Activated CD4-positive, alpha-beta T cell treated with anti-CD3 and anti-CD28 coated beads, Interleukin-2, Interleukin-6, amounts not matched to agents 100 ng/mL and 50 ng/mL, durations not matched to agents 16 hours and 8 hours (primary cell): ENCODE data around the gene BNIPL.
A peak's percentile ranks its signal among the peaks of the same experiment; 100 is the strongest.

Experiments
- DNase-seq: peaks from one replicate; pipeline ENCODE4 v3.0.0-alpha.2; 2020

The BNIPL gene

DNA sequence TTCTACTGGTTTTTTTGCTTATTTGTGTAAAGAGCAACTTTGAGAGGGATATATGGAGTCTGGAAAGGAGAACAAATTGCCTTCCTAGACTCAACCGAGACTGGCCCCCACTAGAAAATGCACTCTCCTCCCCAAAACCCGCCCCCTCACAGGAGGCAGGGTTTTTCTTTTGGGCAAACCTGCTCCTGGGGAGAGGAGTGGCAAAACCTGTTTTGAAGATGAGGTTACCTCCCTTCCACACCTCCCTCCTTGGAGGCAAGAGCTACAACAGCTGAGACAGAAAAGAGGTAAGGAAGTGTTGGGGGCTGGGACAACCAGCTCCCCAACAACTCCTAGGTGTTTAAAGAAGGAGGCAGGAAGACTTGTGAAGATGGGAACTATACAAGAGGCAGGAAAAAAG is at the start of gene BNIPL:
BNIPL (plus strand) TSS at position 231 of the 400 bp plus-strand sequence; CDS start at position 371, 140 bp downstream.
- no peak for DNase-seq

DNA sequence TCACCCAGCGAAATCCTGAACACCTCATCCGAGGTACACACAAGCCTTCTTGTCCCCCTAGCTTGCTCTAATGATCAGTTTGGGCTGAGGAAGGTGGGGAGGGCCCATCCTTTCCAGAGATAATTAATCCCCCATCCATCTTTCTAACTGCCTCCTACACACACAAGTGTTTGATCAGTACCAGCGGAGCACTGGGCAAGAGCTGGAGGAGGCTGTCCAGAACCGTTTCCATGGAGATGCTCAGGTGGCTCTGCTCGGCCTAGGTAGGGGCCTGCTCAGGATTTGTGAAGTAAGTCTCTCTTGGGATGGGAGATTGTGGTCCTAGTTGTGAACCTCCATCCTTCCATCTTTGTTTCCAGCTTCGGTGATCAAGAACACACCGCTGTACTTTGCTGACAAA is 48.5 kb upstream of the BNIPL start:
- DNase-seq = no peak

- DNase-seq = no peak
Observed at GRCh38 chr1:150992626-150993025, 43.8 kb upstream of the BNIPL start.

GRCh38 chr1:150994248-150994647 is 42.1 kb upstream of the BNIPL start:
- no peak for DNase-seq

DNA sequence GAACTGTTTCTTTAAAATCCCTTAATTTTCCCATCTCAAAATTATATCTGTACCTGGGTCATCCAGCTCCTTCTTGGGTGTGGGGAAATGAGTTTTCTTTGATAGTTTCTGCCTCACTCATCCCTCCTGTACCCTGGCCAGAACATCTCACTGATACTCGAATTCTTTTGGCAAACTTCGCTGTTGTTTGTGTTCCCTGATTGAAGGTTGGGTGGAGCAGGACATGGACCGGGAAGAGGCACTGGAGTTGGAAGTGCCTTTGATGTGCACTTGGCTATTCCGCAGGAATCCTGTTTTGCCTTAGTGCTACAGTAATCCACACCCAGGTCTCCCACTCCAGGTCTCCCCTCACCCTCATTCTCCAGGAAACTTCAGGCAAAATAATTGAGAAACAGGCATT is 40.9 kb upstream of the BNIPL start:
- no peak for DNase-seq

DNA sequence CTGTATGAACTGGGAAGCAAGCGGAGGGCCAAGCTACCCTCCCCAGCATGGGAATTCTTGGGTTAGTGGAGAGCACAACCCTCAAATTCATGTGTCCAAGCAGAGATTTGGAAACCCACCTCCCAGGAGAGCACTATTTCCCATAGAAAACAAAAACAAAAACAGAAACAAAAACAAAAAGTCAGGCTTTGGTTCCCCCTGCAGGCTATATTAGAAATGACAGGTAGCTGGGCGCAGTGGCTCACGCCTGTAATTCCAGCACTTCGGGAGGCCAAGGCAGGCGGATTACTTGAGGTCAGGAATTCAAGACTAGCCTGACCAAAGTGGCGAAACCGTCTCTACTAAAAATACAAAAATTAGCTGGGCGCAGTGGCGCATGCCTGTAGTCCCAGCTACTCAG is 40.5 kb upstream of the BNIPL start:
- DNase-seq = peak; percentile 48

GRCh38 chr1:150997126-150997872 is 39.1 kb upstream of the BNIPL start:
- DNase-seq = no peak

GRCh38 chr1:150997949-150998348 is 38.4 kb upstream of the BNIPL start:
- no peak for DNase-seq

- no peak for DNase-seq
Observed at GRCh38 chr1:150999051-150999674, 37.2 kb upstream of the BNIPL start.

DNA sequence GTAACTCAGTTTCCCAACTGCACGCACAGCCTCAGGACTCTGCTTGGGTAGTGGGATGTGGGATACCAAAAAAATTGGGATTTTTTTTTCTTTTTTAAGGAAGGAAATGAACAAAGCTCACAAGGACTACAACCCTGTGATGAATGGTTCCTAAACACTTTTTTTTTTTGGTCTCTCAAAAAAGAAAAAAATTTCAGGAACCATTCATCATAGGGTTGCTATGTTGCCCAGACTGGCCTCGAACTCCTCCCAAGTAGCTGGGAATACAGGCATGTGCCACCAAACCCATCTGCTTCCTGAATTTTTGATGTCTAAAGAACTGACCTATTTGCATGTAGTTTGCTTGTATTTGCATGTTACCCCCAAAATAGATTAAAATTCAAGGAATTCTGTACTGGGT is 36.5 kb upstream of the BNIPL start:
- no peak for DNase-seq

DNA sequence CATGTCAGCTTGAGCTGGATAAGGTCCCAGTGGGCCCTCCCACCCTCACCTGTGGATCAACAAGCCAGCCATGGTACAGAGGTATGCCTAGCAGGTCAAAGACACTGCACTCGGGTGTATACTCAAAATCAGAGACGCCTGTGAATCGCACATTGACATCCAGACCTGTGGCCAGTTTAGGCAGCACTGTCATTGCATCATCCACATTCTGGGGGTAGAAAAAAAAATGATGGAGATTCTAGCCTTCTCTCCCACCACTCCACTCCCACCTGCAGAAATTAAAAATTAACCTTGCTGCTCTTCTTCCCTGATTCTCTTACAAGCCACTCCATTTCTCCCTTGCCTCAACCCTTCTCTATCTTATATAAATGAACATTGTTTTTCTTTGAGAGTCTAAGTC is 36.0 kb upstream of the BNIPL start:
- no peak for DNase-seq

DNA sequence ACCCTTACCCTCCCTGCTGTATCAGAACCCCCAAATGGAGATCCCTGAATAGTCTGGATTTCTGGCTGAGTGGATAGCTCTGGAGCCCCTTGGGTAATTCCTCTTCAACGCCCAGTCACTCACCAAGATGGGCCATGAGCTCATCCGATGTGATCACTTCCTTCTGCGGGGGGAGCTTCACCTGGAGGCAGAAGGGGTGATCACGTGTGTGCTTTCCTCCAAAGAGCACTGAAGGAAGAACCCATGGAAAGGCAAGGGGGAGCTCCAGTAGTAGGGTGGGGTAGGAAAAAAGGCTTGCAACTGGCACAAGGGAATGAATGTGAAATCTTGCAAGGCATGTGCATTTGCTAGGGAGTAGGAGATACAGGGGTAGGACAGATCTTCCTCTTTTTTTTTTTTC is 34.8 kb upstream of the BNIPL start:
- no peak for DNase-seq

GRCh38 chr1:151002051-151002450 is 34.3 kb upstream of the BNIPL start:
- no peak for DNase-seq

DNA sequence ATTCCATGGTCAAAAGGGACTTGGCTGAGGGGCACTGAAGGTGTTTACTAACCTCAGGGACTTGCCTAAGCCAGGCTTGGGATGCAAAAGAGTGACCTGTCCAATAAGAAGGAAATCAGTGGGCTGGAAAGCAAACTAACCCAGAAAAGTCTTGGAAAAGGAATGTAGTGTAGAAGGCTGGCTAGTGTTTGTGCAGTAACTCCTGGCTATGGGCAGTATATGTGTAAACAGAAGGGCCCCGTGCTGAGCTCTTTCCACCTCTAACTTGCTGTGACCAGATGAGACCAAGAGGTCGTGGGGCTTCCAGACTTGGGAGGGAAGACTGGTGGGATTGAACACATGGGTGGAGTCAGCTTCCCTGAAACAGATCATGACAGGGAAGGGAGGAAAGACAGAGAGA is 33.8 kb upstream of the BNIPL start:
- DNase-seq = no peak

DNA sequence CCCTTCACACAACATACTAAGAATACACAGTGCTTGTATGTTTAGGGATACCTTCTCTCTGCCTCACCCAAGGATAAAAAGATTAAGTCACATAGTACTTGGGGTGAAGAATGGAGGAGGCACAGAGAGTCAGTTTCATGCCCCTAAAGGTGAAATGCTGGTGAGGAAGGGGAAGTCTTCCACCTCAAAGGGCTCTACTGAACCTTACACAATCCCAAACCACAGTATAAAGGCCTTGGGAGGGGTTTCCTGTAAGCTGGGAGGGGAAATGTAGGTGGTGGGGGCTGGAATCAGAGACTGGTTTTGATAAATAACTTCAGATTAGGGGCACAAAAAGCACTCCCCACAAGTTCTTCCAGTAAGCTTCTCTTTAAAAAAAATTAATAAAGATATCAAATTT is 33.2 kb upstream of the BNIPL start:
- peak; percentile 20 for DNase-seq

DNA sequence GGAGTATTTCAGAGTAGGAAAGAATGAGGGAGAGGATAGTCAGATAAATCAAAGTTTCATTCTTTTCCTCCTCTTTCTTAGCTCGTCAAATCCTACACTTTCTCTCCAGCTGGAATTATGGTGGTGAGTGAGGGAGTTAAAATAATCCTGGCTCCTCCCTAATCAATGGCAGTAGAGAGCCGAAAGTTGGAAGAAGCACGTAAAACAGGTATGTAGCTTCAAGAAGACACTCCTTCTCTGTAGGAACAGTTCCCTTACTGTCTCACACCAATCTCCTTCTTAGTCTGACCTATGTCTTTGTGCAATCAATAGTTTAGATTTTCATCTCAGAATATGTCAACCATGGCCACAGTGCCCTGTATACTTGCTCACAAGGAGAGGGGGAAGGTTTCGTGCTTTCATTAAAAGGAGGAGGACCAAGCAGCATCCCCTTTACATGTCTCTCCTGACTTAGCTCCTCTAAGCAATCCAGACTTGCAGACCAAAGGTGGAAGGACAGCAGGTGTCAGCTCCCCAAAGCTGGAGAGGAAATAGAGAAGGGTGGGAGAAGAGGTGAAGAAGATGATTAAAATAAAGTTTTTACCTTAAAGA is 30.6 kb upstream of the BNIPL start:
- peak; percentile 12 for DNase-seq

- peak; percentile 67 for DNase-seq
Observed at GRCh38 chr1:151006327-151007052, 29.9 kb upstream of the BNIPL start, which contains the start of gene MINDY1. MINDY1 (minus strand) TSS chr1:151006902; CDS start chr1:151002617, 4,285 bp downstream.

DNA sequence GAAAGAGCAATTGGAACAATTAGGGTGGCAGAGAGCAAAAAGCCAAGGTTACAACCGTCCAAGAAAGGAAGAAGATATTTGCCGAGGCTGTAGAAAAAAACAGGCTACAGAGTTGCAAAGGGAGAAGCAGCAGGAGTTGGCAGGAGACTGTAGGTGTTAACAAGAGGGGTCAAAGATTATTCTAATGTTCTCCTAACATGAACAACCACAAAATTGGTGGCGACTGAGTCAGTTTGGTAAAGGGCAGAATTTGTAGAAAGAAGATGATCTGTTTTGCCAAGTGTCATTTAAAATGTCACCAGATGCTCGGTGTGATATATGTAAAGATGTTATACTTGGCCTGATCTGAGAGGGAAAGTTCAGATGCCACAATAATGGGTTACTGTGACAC is 28.5 kb upstream of the BNIPL start:
- DNase-seq = no peak

- DNase-seq = peak; percentile 98
Observed at GRCh38 chr1:151008244-151009205, 27.9 kb upstream of the BNIPL start, which contains the start of gene PRUNE1. PRUNE1 (plus strand) TSS chr1:151008449; CDS start chr1:151008633, 184 bp downstream.

DNA sequence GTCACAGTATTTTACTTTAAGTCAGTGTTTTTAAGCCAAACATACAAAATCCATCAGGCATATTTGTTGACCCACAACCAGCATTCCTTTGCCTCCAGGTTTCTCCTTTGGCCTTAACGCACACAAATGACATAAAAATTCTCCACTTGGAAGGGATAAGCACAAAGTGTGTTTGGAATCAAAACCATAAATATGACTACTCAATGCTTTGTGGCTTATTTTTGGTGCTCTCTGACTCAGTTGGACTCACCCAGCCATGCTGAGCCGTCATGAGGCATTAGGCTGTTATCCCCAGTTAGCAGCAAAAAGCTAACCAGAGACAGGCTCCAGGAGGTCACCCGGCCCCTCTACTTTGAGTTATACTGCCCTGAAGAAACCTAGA is 27.2 kb upstream of the BNIPL start:
- DNase-seq = no peak

GRCh38 chr1:151009674-151010345 is 26.6 kb upstream of the BNIPL start:
- no peak for DNase-seq

- no peak for DNase-seq
Observed at GRCh38 chr1:151010346-151010726, 26.1 kb upstream of the BNIPL start.
